SU-DHL-6 (cell line): ENCODE measurements around the gene CST8.

Source experiments
- H2AFZ ChIP-seq: fragments of 200-600 bp; sonication (generic); 2 replicates; pipeline ENCODE4 v1.6.1; 2014; ENCODE audit warnings: low read depth, mild to moderate bottlenecking, moderate library complexity, mixed read lengths, antibody characterized with exemption, low read length; ENCODE audit not compliant: severe bottlenecking
- H3F3A ChIP-seq: fragments of 200-600 bp; shearing (Covaris generic); 2 replicates; pipeline ENCODE4 v1.6.0; 2016; ENCODE audit warnings: antibody characterized with exemption, mild to moderate bottlenecking; ENCODE audit not compliant: insufficient read depth
- H3K27ac ChIP-seq: fragments of 200-600 bp; sonication (generic); 2 replicates; pipeline ENCODE4 v1.5.1; 2016; ENCODE audit warnings: low read depth, mild to moderate bottlenecking, low read length, moderate library complexity, mixed read lengths
- H3K27me3 ChIP-seq: fragments of 200-600 bp; sonication (generic), shearing (Covaris generic); 2 replicates; pipeline ENCODE4 v1.6.0; 2014; ENCODE audit warnings: mild to moderate bottlenecking, low read length
- H3K36me3 ChIP-seq: fragments of 200-600 bp; sonication (generic); 2 replicates; pipeline ENCODE4 v1.6.1; 2014; ENCODE audit warnings: mild to moderate bottlenecking, low read length, mixed read lengths
- H3K4me2 ChIP-seq: fragments of 300-600, 200-600 bp; shearing (Covaris generic), sonication (generic); 2 replicates; pipeline ENCODE4 v1.6.0; 2014; ENCODE audit warnings: low read length, low read depth, mild to moderate bottlenecking; ENCODE audit not compliant: poor library complexity, severe bottlenecking
- H3K4me3 ChIP-seq: fragments of 200-600 bp; sonication (generic); 2 replicates; pipeline ENCODE4 v1.5.1; 2014; ENCODE audit warnings: antibody characterized with exemption, low read length, mild to moderate bottlenecking, mixed read lengths; ENCODE audit not compliant: insufficient read depth, poor library complexity, severe bottlenecking
- H3K79me2 ChIP-seq: fragments of 200-600 bp; sonication (generic); 2 replicates; pipeline ENCODE4 v1.6.1; 2014; ENCODE audit warnings: mild to moderate bottlenecking, low read length, moderate library complexity; ENCODE audit not compliant: insufficient read depth
- H3K9ac ChIP-seq: fragments of 200-600 bp; sonication (generic); 2 replicates; pipeline ENCODE4 v1.7.0; 2014; ENCODE audit warnings: mild to moderate bottlenecking, low read length
- H3K9me2 ChIP-seq: fragments of 200-600 bp; sonication (generic); replicated peaks from 2 replicates; pipeline ENCODE4 v1.6.1; 2014; ENCODE audit warnings: low read length; ENCODE audit not compliant: insufficient read depth
- H3K9me3 ChIP-seq: fragments of 200-600 bp; sonication (generic); 2 replicates; pipeline ENCODE4 v1.6.1; 2014; ENCODE audit warnings: low read length, mixed read lengths; ENCODE audit not compliant: insufficient read depth
- H4K20me1 ChIP-seq: fragments of 200-600 bp; sonication (generic); 2 replicates; pipeline ENCODE4 v1.6.1; 2014; ENCODE audit warnings: low read depth, mild to moderate bottlenecking, antibody characterized with exemption, low read length, moderate library complexity, mixed read lengths
- EZH2phosphoT487 ChIP-seq: fragments of 200-600 bp; sonication (generic), shearing (Covaris generic); conservative IDR thresholded peaks from 2 replicates; pipeline ENCODE4 v1.6.1; 2018; ENCODE audit warnings: mild to moderate bottlenecking, antibody characterized with exemption, low read length, moderate library complexity, mixed read lengths
- TF ChIP-seq, protein P1 (sequence below): fragments of 200-600 bp; sonication (generic); IDR thresholded peaks from one replicate; pipeline ENCODE4 v1.5.1; 2017; ENCODE audit warnings: antibody characterized with exemption, mild to moderate bottlenecking, low read length, moderate library complexity; ENCODE audit not compliant: insufficient read depth, poor library complexity, severe bottlenecking

The CST8 gene

GRCh38 chr20:23528867-23529431, 38.0 kb downstream of the CST8 start:
- no peaks in the 10 kb centered on the region for H3K79me2 ChIP-seq
- no peak overlapping the region for H3K4me2 ChIP-seq
- H4K20me1 ChIP-seq, result no peaks in the 10 kb centered on the region
- H3F3A ChIP-seq, result no peaks in the 10 kb centered on the region
- H3K36me3 ChIP-seq, result no peaks in the 10 kb centered on the region
- H2AFZ ChIP-seq, result no peak overlapping the region
- H3K27me3 ChIP-seq, result no peaks in the 10 kb centered on the region
- TF ChIP-seq, protein P1, sequence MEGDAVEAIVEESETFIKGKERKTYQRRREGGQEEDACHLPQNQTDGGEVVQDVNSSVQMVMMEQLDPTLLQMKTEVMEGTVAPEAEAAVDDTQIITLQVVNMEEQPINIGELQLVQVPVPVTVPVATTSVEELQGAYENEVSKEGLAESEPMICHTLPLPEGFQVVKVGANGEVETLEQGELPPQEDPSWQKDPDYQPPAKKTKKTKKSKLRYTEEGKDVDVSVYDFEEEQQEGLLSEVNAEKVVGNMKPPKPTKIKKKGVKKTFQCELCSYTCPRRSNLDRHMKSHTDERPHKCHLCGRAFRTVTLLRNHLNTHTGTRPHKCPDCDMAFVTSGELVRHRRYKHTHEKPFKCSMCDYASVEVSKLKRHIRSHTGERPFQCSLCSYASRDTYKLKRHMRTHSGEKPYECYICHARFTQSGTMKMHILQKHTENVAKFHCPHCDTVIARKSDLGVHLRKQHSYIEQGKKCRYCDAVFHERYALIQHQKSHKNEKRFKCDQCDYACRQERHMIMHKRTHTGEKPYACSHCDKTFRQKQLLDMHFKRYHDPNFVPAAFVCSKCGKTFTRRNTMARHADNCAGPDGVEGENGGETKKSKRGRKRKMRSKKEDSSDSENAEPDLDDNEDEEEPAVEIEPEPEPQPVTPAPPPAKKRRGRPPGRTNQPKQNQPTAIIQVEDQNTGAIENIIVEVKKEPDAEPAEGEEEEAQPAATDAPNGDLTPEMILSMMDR, result no peak
- no peak for TF ChIP-seq EZH2phosphoT487
- H3K4me3 ChIP-seq, result no peak overlapping the region
- no peaks in the 10 kb centered on the region for H3K9me2 ChIP-seq
- no peaks in the 10 kb centered on the region for H3K9me3 ChIP-seq
- no peak overlapping the region for H3K27ac ChIP-seq
- H3K9ac ChIP-seq, result no peak overlapping the region

DNA sequence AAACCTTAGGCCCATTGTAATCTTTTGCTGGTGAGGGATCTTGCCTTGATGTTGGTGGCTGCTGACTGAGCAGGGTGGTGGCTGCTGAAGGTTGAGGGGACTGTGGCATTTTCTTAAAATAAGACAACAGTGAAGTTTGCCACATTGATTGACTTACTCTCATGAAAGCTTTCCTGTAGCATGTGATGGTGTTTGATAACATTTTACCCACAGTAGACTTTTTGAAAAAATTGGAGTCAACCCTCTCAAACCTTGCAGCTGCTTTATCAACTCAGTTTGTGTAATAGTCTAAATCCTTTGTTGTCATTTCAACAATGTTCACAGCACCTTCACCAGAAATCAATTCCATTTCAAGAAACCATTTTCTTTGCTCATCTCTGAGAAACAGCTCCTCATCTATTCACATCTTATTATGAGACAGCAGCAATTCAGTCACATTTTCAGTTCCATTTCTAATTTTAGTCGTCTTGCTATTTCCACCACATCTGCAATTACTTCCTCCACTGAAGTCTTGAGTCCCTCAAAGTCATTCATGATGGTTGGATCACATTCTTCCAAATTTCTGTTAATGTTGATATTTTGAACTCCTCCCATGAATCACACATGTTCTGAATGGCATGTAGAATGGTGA, 40.1 kb downstream of the CST8 start:
- H4K20me1 ChIP-seq, result no peaks in the 10 kb centered on the region
- H3F3A ChIP-seq, result no peaks in the 10 kb centered on the region
- TF ChIP-seq, protein P1, result no peak
- TF ChIP-seq EZH2phosphoT487, result no peak
- no peak overlapping the region for H3K4me3 ChIP-seq
- no peaks in the 10 kb centered on the region for H3K9me3 ChIP-seq
- no peaks in the 10 kb centered on the region for H3K79me2 ChIP-seq
- H3K27ac ChIP-seq, result no peak overlapping the region
- no peaks in the 10 kb centered on the region for H3K27me3 ChIP-seq
- no peaks in the 10 kb centered on the region for H3K9me2 ChIP-seq
- no peak overlapping the region for H2AFZ ChIP-seq
- H3K4me2 ChIP-seq, result no peak overlapping the region
- no peak overlapping the region for H3K9ac ChIP-seq
- H3K36me3 ChIP-seq, result no peaks in the 10 kb centered on the region

DNA sequence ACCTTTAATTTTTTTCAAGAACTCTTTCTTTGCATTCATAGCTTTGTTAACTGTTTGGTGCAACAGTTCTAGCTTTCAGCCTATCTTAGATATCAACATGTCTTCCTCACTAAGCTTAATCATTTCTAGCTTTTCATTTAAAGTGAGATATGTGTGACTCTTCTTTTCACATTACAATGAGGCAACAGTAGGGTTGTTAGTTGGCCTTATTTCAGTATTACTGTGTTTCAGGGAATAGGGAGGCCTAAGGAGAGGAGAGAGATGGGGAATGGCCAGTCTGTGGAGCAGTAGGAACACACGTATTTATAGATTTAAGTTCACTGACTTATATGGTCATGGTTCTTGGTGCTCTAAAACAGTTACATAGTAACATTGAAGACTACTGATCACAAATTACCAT, 41.6 kb downstream of the CST8 start:
- Histone ChIP-seq H3K27ac (no peak overlapping the region), H3K9me2 (no peaks in the 10 kb centered on the region), H3K27me3 (no peaks in the 10 kb centered on the region), H3K4me3 (no peak overlapping the region), H3F3A (no peaks in the 10 kb centered on the region), H2AFZ (no peak overlapping the region), H3K36me3 (no peaks in the 10 kb centered on the region), H3K79me2 (no peaks in the 10 kb centered on the region), H3K9me3 (no peaks in the 10 kb centered on the region), H3K4me2 (no peak overlapping the region), H4K20me1 (no peaks in the 10 kb centered on the region), H3K9ac (no peak overlapping the region)
- TF ChIP-seq EZH2phosphoT487, result no peak
- TF ChIP-seq, protein P1, result no peak
